Mucosa of descending colon (tissue), 3 donors: ENCODE data around the gene SKAP2. TPM values are rescaled to one million over a fixed set of nuclear protein-coding genes. Genes with fewer than 3 reads are reported as not detected.

Experiments used
- ATAC-seq: fragments of 200-7000 bp; cut with Tn5 transposase; one replicate; pipeline ENCODE4 v1.9.1; 2020; ENCODE audit warnings: mild to moderate bottlenecking, moderate library complexity
- DNase-seq, 3 donors: peaks; one replicate each; pipeline ENCODE4 v3.0.0-alpha.2; 2020
- H3K36me3 ChIP-seq: fragments of 200-600 bp; one replicate; pipeline ENCODE4 v1.8.0; 2021; ENCODE audit warnings: low read depth, mild to moderate bottlenecking
- H3K4me1 ChIP-seq: fragments of 200-600 bp; one replicate; pipeline ENCODE4 v1.8.0; 2021; ENCODE audit warnings: low read depth, mild to moderate bottlenecking
- H3K4me3 ChIP-seq: fragments of 200-600 bp; one replicate; pipeline ENCODE4 v1.8.0; 2021; ENCODE audit warnings: mild to moderate bottlenecking
- H3K9me3 ChIP-seq: fragments of 200-600 bp; one replicate; pipeline ENCODE4 v1.8.0; 2021; ENCODE audit warnings: mild to moderate bottlenecking
- CTCF ChIP-seq: fragments of 200-600 bp; IDR thresholded peaks from one replicate; pipeline ENCODE4 v1.8.0; 2022; ENCODE audit warnings: antibody characterized with exemption, mild to moderate bottlenecking
- intact Hi-C, 2 donors: fragments of 100-400 bp; cut with DNase I in 1 of 2; cut with micrococcal nuclease in 1 of 2; formaldehyde crosslinking; loops; one replicate each; pipeline versions ENCODE4 v1.11.0 to v1.11.1; 2022; cut with DNase I, micrococcal nuclease
- total RNA-seq, 3 donors: library from RNA; stranded (reverse); fragmentation: NEBNext Ultra II Directional in 2 of 3; extraction: Animal tissue kit (Norgen Biotek cat#: 25700) in 2 of 3; gene quantifications; one replicate each; pipeline versions ENCODE4 v1.2.1 to v1.2.4, GENCODE V29; 2021 to 2023
- donor health status: DM: no; HTN: no; CAD: no; lungs with moderate emphysema.
- donor health status: DM: no; HTN: no; CAD: no.
- donor health status: DM: no; HTN: yes; CAD: no.

Gene SKAP2
- total RNA-seq, 3 donors from 2014 or later = 36.5 to 51.7 (median 40.3) TPM

- H3K4me1 ChIP-seq = no peaks in the 10 kb centered on the region
- ATAC-seq (no peak), DNase-seq (no peak)
- H3K9me3 ChIP-seq = no peaks in the 10 kb centered on the region
- intact Hi-C loops = no loop called here
- H3K4me3 ChIP-seq = no peak overlapping the region
- TF ChIP-seq CTCF = no peak
- no peaks in the 10 kb centered on the region for H3K36me3 ChIP-seq
Observed at GRCh38 chr7:26879671-26880070, 15.3 kb upstream of the SKAP2 start.

- H3K4me1 ChIP-seq = peaks cover 3% of the 10 kb centered on the region
- no peak overlapping the region for H3K4me3 ChIP-seq
- DNase-seq (no peak), ATAC-seq (no peak)
- no peaks in the 10 kb centered on the region for H3K9me3 ChIP-seq
- H3K36me3 ChIP-seq = no peaks in the 10 kb centered on the region
- no peak for TF ChIP-seq CTCF
- intact Hi-C loops = loop anchor here in 1 of 2 donors (10.0 kb wide), 1 partner anchor 226 kb away; the partner anchor contains the start of gene HOXA1
Observed at GRCh38 chr7:26868841-26869495, 4.6 kb upstream of the SKAP2 start.

DNA sequence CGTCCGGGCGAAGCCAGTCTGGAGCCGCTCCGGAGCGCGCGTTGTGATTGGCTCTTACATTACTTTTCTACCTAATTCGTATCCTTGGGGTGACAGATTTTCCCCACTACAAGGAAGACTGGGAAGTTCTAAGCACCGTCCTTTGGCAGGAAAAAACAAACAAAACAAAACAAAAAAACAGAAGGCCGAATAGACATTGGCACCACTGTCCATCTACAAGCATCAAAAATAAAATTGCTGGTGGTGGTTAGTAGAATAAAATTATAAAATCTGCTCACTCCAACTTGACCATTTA, 651 bp upstream of the SKAP2 start:
- intact Hi-C loops = loop anchor here in 1 of 2 donors (10.0 kb wide), 1 partner anchor 230 kb away; the partner anchor contains the start of gene HOXA1
- no peaks in the 10 kb centered on the region for H3K36me3 ChIP-seq
- DNase-seq (peak in 2 of 3 donors; percentile 77 to 83), ATAC-seq (peak; percentile 41)
- TF ChIP-seq CTCF = no peak
- H3K4me3 ChIP-seq = peak overlapping the region; percentile 54
- H3K9me3 ChIP-seq = no peaks in the 10 kb centered on the region
- peaks cover 15% of the 10 kb centered on the region for H3K4me1 ChIP-seq

- peaks cover 24% of the 10 kb centered on the region for H3K4me1 ChIP-seq
- ATAC-seq (peak; percentile 56), DNase-seq (peak in 1 of 3 donors; percentile 78)
- intact Hi-C loops = loop anchor here in 1 of 2 donors (10.0 kb wide), 1 partner anchor 231 kb away; the partner anchor contains the start of gene HOXA1
- H3K9me3 ChIP-seq = no peaks in the 10 kb centered on the region
- no peaks in the 10 kb centered on the region for H3K36me3 ChIP-seq
- H3K4me3 ChIP-seq = peak overlapping the region; percentile 54
- no peak for TF ChIP-seq CTCF
Observed at GRCh38 chr7:26863518-26864308, 677 bp downstream of the SKAP2 start.

GRCh38 chr7:26862834-26863233, 1.6 kb downstream of the SKAP2 start:
- ATAC-seq (no peak), DNase-seq (no peak)

More at GRCh38 chr7:26862834-26863233, 1.6 kb downstream of the SKAP2 start:
- Histone ChIP-seq H3K36me3 (no peaks in the 10 kb centered on the region), H3K9me3 (no peaks in the 10 kb centered on the region), H3K4me1 (peaks cover 27% of the 10 kb centered on the region), H3K4me3 (no peak overlapping the region)
- no peak for TF ChIP-seq CTCF
- intact Hi-C loops = loop anchor here in 1 of 2 donors (10.0 kb wide), 1 partner anchor 232 kb away; the partner anchor contains the start of gene HOXA1
